Measurements from ENCODE around the gene SYTL3.

Gene SYTL3

GRCh38 chr6:158785036-158785435, 135.2 kb downstream of the SYTL3 start:
- no peak overlapping the region for H3K9ac ChIP-seq (ENCODE audit: low read depth, low read length, poor library complexity, severe bottlenecking)
- H3K79me2 ChIP-seq (ENCODE audit: insufficient read depth, low read length): peaks cover 4% of the 10 kb centered on the region
- no peaks in the 10 kb centered on the region for H3F3A ChIP-seq (ENCODE audit: low read depth)
- no peaks in the 10 kb centered on the region for H3K9me2 ChIP-seq (replicated peaks; ENCODE audit: low read depth, low read length)
- H3K36me3 ChIP-seq (ENCODE audit: insufficient read depth, low read length): peaks cover 87% of the 10 kb centered on the region
- TF ChIP-seq EZH2phosphoT487 (IDR thresholded peaks at IDR 0.05; ENCODE audit: borderline replicate concordance): no peak
- TF ChIP-seq, protein P1, sequence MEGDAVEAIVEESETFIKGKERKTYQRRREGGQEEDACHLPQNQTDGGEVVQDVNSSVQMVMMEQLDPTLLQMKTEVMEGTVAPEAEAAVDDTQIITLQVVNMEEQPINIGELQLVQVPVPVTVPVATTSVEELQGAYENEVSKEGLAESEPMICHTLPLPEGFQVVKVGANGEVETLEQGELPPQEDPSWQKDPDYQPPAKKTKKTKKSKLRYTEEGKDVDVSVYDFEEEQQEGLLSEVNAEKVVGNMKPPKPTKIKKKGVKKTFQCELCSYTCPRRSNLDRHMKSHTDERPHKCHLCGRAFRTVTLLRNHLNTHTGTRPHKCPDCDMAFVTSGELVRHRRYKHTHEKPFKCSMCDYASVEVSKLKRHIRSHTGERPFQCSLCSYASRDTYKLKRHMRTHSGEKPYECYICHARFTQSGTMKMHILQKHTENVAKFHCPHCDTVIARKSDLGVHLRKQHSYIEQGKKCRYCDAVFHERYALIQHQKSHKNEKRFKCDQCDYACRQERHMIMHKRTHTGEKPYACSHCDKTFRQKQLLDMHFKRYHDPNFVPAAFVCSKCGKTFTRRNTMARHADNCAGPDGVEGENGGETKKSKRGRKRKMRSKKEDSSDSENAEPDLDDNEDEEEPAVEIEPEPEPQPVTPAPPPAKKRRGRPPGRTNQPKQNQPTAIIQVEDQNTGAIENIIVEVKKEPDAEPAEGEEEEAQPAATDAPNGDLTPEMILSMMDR (conservative IDR thresholded peaks at IDR 0.05; ENCODE audit: low read length): no peak
- no peaks in the 10 kb centered on the region for H3K9me3 ChIP-seq (ENCODE audit: insufficient read depth, low read depth, low read length)
- peaks cover 10% of the 10 kb centered on the region for H3K4me1 ChIP-seq (ENCODE audit: insufficient read depth, low read length, poor library complexity, severe bottlenecking)
- no peaks in the 10 kb centered on the region for H3K27me3 ChIP-seq (ENCODE audit: insufficient read depth, low read length, poor library complexity, severe bottlenecking)
- H3K4me3 ChIP-seq (ENCODE audit: low read length, poor library complexity, severe bottlenecking): no peak overlapping the region
- no peak overlapping the region for H3K4me2 ChIP-seq (ENCODE audit: low read depth, low read length, poor library complexity, severe bottlenecking)
- no peak overlapping the region for H2AFZ ChIP-seq (ENCODE audit: low read length)
- H4K20me1 ChIP-seq (ENCODE audit: insufficient read depth, low read length, poor library complexity, severe bottlenecking): peaks cover 8% of the 10 kb centered on the region

GRCh38 chr6:158786645-158787304, 136.9 kb downstream of the SYTL3 start:
- H3F3A ChIP-seq (ENCODE audit: low read depth): no peaks in the 10 kb centered on the region
- H4K20me1 ChIP-seq (ENCODE audit: insufficient read depth, low read length, poor library complexity, severe bottlenecking): peaks cover 15% of the 10 kb centered on the region
- no peaks in the 10 kb centered on the region for H3K9me3 ChIP-seq (ENCODE audit: insufficient read depth, low read depth, low read length)
- peaks cover 70% of the 10 kb centered on the region for H3K36me3 ChIP-seq (ENCODE audit: insufficient read depth, low read length)
- H3K4me1 ChIP-seq (ENCODE audit: insufficient read depth, low read length, poor library complexity, severe bottlenecking): peaks cover 15% of the 10 kb centered on the region
- H3K79me2 ChIP-seq (ENCODE audit: insufficient read depth, low read length): peaks cover 20% of the 10 kb centered on the region
- no peak overlapping the region for H2AFZ ChIP-seq (ENCODE audit: low read length)
- TF ChIP-seq EZH2phosphoT487 (IDR thresholded peaks at IDR 0.05; ENCODE audit: borderline replicate concordance): no peak
- H3K9ac ChIP-seq (ENCODE audit: low read depth, low read length, poor library complexity, severe bottlenecking): no peak overlapping the region
- H3K27me3 ChIP-seq (ENCODE audit: insufficient read depth, low read length, poor library complexity, severe bottlenecking): no peaks in the 10 kb centered on the region
- no peaks in the 10 kb centered on the region for H3K9me2 ChIP-seq (replicated peaks; ENCODE audit: low read depth, low read length)
- no peak overlapping the region for H3K4me2 ChIP-seq (ENCODE audit: low read depth, low read length, poor library complexity, severe bottlenecking)
- no peak overlapping the region for H3K4me3 ChIP-seq (ENCODE audit: low read length, poor library complexity, severe bottlenecking)

DNA sequence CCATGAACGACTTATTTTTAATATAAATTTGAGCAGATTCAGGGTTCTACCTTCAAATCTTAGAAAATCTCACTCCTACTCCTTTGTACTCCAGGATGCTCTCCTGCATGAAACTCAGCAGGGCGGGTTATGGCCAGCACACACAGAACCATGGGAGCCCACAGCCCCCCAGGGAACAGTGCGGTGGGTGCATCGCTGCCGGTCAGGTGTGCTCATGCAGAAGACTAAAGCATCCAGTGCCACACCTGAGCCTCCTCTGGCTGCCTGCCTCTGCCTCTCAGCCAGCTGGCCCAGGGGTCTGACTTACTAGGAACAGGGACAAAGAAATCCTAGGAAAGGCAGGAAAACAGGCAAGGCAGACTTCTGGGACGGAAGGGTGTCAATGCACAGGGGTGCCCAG, 137.5 kb downstream of the SYTL3 start:
- Histone ChIP-seq H4K20me1 (ENCODE audit: insufficient read depth, low read length, poor library complexity, severe bottlenecking) (peaks cover 15% of the 10 kb centered on the region), H3K4me1 (ENCODE audit: insufficient read depth, low read length, poor library complexity, severe bottlenecking) (peaks cover 15% of the 10 kb centered on the region), H3K36me3 (ENCODE audit: insufficient read depth, low read length) (peaks cover 63% of the 10 kb centered on the region), H3K4me3 (ENCODE audit: low read length, poor library complexity, severe bottlenecking) (no peak overlapping the region), H3K27me3 (ENCODE audit: insufficient read depth, low read length, poor library complexity, severe bottlenecking) (no peaks in the 10 kb centered on the region), H3K9me3 (ENCODE audit: insufficient read depth, low read depth, low read length) (no peaks in the 10 kb centered on the region), H3K9ac (ENCODE audit: low read depth, low read length, poor library complexity, severe bottlenecking) (no peak overlapping the region), H3K9me2 (replicated peaks; ENCODE audit: low read depth, low read length) (no peaks in the 10 kb centered on the region), H3F3A (ENCODE audit: low read depth) (no peaks in the 10 kb centered on the region), H2AFZ (ENCODE audit: low read length) (no peak overlapping the region), H3K79me2 (ENCODE audit: insufficient read depth, low read length) (peaks cover 27% of the 10 kb centered on the region), H3K4me2 (ENCODE audit: low read depth, low read length, poor library complexity, severe bottlenecking) (no peak overlapping the region)
- TF ChIP-seq, protein P1 (conservative IDR thresholded peaks at IDR 0.05; ENCODE audit: low read length): no peak
- TF ChIP-seq EZH2phosphoT487 (IDR thresholded peaks at IDR 0.05; ENCODE audit: borderline replicate concordance): no peak
